Dendritic cell treated with granulocyte-macrophage colony-stimulating factor and Interleukin-4, amounts not matched to agents 40 ng/mL and 50 ng/mL, for 4 days (primary cell): ENCODE results near the gene DNHD1.
A peak's percentile ranks its signal among the peaks of the same experiment; 100 is the strongest.

ENCODE experiments used
- H3K27ac Mint-ChIP-seq: one replicate; pipeline ENCODE4 v1.8.0; 2022; ENCODE audit warnings: mild to moderate bottlenecking, mixed read lengths
- H3K27me3 Mint-ChIP-seq: one replicate; pipeline ENCODE4 v1.8.0; 2022; ENCODE audit warnings: mild to moderate bottlenecking, mixed read lengths
- H3K36me3 Mint-ChIP-seq: one replicate; pipeline ENCODE4 v1.8.0; 2022; ENCODE audit warnings: low read depth, mixed read lengths
- H3K4me1 Mint-ChIP-seq: one replicate; pipeline ENCODE4 v1.8.0; 2022; ENCODE audit warnings: low read depth, mixed read lengths
- H3K4me3 Mint-ChIP-seq: one replicate; pipeline ENCODE4 v1.8.0; 2022; ENCODE audit warnings: mild to moderate bottlenecking, moderate library complexity, mixed read lengths
- H3K9me3 Mint-ChIP-seq: one replicate; pipeline ENCODE4 v1.8.0; 2022; ENCODE audit warnings: mixed read lengths
- intact Hi-C: fragments of 100-400 bp; cut with micrococcal nuclease; formaldehyde crosslinking; loops from one replicate; pipeline ENCODE4 v1.15.0; 2022

The DNHD1 gene

DNA sequence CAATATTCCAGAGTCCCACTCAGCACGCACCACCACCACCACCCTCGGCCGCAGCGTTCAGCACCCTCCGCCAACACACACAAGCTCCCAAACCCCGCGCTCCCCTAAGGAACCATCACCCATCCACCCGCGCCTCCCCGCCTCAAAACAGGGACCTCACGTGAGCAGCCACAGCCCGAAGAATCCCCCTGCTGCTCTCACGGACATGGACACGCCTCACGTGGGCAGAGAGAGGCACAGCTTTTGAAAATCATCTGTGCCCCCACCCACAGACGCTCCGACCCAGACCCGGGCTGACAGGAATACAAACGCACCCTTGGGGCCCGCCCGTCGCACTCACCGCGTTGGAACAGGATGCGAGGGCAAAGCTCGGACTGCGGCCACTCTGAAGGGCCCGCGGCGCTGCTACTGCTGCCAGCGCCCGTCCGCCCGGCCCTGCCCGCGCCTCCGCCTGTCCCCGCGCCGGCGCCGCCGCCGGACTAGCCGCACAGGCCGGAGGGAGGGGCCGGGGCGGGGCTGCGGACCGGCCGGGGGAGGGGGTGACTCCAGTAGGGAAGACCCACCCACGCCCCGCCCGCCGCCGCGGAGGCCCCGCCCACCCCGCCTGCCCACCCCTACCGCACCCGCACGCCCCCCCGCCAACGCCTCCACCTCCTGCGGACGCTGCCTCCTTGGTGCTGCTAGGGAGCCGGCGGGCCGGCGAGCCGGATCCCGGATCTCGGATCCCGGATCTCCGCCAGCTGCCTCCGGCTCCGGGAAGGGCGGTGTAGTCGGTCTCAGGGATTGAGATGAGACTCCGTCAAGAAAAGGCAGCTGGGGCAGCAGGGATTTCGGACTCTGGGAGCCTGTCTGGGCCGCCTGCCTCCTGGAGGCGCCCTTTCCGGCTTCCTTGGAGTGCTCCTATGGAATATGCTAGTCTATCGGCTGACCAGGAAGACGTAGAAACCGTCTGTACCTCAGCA, 23.3 kb upstream of the DNHD1 start, which contains the start of gene TRIM3:
TRIM3 (minus strand) TSS at position 491 of the 962 bp plus-strand sequence. CDS start 8,246 bp downstream, outside the sequence.
- peak within 1 kb of the TSS; percentile 92 for H3K4me3 Mint-ChIP-seq
- H3K36me3 Mint-ChIP-seq = peaks cover 24% of the 10 kb centered on the region
- H3K9me3 Mint-ChIP-seq = no peaks in the 10 kb centered on the region
- peak within 1 kb of the TSS; percentile 94 for H3K27ac Mint-ChIP-seq
- intact Hi-C loops = no loop called here
- H3K4me1 Mint-ChIP-seq = peaks cover 40% of the 10 kb centered on the region
- no peaks in the 10 kb centered on the region for H3K27me3 Mint-ChIP-seq

DNA sequence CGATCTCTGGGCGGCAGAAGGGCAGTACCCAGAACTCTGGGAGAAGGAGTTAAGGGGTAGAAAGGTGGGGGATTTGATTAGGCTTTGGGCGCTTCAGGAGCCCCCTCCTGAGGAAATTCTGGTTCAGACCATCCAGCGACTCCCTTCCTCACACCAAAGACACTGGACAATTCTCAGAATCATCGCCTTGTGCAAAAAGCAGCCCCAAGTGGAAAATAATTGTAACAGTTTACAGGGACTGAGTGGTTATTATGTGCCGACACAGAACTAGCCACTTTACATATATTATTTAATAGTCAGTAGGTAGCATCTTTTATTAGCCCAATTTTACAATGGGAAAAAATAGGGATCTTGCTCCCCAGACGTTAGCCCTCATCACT, 22.7 kb upstream of the DNHD1 start:
- no peaks in the 10 kb centered on the region for H3K27me3 Mint-ChIP-seq
- H3K27ac Mint-ChIP-seq = peak overlapping the region; percentile 94
- peak overlapping the region; percentile 88 for H3K4me3 Mint-ChIP-seq
- intact Hi-C loops = no loop called here
- no peaks in the 10 kb centered on the region for H3K9me3 Mint-ChIP-seq
- H3K4me1 Mint-ChIP-seq = peaks cover 47% of the 10 kb centered on the region
- peaks cover 31% of the 10 kb centered on the region for H3K36me3 Mint-ChIP-seq

DNA sequence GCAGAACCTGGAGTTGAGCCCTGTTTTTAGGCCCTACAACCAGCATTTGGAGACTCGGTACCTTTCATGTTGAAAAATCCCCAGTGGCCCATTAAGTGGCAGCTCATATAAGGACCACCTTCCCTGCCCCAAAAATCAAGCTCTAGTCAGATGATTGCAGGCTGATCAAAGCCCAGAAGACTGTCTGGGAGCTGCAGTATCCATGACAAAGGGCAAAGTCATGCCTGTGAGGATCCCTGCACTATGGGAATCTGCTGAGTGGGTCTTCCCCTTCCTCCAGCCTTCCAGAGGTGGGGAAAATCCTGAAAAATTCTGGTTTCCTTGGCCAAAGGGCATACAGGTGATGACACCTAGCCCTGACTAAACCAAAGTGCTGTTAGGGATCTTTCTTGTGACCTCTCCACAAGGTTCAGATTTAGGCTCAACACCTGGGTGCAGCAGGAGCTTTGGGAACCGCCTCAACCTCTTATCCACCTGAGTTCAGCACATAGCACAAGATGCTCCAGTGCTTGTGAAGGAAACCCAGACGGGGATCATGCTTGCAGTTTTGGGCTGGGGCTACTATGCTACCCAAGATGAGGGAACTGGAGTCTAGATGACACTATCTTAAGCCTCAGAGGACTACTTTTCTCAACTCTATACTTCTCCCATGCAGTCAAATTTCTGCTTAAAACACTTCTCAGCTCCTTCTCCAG, 22.1 kb upstream of the DNHD1 start:
- no peak overlapping the region for H3K27ac Mint-ChIP-seq
- H3K4me1 Mint-ChIP-seq = peaks cover 52% of the 10 kb centered on the region
- no peak overlapping the region for H3K4me3 Mint-ChIP-seq
- no peaks in the 10 kb centered on the region for H3K27me3 Mint-ChIP-seq
- intact Hi-C loops = no loop called here
- H3K36me3 Mint-ChIP-seq = peaks cover 36% of the 10 kb centered on the region
- H3K9me3 Mint-ChIP-seq = no peaks in the 10 kb centered on the region

DNA sequence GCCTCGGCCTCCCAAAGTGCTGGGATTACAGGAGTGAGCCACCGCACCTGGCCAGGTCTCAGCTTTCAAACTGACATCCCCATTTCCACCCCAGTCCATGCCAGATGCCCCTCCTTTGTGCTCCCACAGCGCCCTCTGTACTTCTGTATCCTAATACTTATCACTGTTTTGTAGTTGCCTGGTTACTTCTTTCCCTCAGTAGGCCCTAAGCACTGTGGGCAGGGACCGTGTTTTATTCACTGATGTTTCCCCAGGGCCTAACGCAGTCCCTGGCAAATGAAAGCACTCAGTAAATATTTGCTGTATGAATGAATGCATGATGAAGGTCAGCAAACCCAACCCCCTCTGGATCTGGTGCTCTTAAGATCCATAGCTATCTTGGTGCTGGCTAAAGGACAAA, 21.1 kb upstream of the DNHD1 start:
- intact Hi-C loops = loop anchor here (2.0 kb wide), 1 partner anchor 37 kb away; no protein-coding TSS in a partner anchor
- Mint-ChIP-seq H3K36me3 (peaks cover 41% of the 10 kb centered on the region), H3K27me3 (no peaks in the 10 kb centered on the region), H3K4me1 (peaks cover 62% of the 10 kb centered on the region), H3K4me3 (no peak overlapping the region), H3K9me3 (no peaks in the 10 kb centered on the region), H3K27ac (no peak overlapping the region)

DNA sequence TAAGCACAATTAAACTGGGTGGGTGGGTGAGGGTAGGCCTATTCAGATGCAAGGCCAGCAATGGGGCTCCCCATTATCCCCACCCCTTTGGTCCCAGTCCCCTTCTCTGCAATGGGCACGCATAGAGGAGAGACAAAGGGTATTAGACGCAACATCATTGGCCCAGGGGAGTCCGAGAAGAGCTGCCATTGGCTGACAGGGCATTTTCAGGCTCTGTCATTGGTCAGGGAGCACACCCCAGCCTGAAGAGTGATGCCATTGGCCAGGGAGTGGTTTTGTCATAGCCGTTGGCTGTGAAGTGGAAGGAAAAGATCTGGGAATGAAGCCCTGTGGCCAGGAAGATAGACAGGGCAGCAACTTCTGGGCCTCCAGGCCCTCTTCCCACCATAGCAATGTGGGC, 20.5 kb upstream of the DNHD1 start:
- H3K27me3 Mint-ChIP-seq = no peaks in the 10 kb centered on the region
- intact Hi-C loops = loop anchor here (2.0 kb wide), 1 partner anchor 38 kb away; no protein-coding TSS in a partner anchor
- no peaks in the 10 kb centered on the region for H3K9me3 Mint-ChIP-seq
- no peak overlapping the region for H3K27ac Mint-ChIP-seq
- H3K36me3 Mint-ChIP-seq = peaks cover 47% of the 10 kb centered on the region
- H3K4me3 Mint-ChIP-seq = no peak overlapping the region
- peaks cover 62% of the 10 kb centered on the region for H3K4me1 Mint-ChIP-seq

DNA sequence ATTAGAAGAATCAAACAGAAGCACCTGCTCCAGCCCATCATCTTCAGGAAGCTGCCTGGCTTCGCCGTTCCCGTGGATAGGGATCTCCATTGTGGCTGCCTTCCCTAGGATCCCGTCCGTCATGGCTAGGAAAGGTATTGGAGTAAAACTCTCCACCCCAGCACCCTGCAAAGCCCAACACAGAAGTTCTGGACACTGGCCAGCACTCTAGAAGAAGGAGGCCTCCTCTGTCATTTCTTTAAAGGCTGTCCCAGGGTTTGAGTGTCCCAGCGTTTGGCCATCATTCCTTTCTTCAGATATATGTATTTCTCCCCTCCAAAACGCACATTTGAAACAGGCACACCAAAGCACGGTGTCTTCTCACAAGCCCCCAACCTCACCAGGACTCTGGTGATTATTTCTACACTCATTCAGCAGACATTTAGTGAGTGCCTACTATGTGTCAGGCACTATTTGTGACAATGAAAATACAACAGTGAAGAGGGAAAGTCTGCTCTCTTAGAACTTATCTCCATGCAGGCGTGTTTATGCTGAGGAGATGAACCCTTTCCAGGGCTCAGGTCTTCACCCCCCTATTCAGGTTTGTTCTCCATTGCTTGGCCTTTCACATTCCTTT, 16.7 kb upstream of the DNHD1 start:
- Mint-ChIP-seq H3K4me3 (peak overlapping the region; percentile 95), H3K4me1 (peaks cover 49% of the 10 kb centered on the region), H3K9me3 (no peaks in the 10 kb centered on the region), H3K27me3 (no peaks in the 10 kb centered on the region), H3K36me3 (peaks cover 68% of the 10 kb centered on the region), H3K27ac (peak overlapping the region; percentile 96)
- intact Hi-C loops = loop anchor here (2.0 to 5.0 kb wide), 4 partner anchors 90 to 246 kb away; partner anchors contain the start of genes FHIP1B, ILK, RRP8 and SMPD1

DNA sequence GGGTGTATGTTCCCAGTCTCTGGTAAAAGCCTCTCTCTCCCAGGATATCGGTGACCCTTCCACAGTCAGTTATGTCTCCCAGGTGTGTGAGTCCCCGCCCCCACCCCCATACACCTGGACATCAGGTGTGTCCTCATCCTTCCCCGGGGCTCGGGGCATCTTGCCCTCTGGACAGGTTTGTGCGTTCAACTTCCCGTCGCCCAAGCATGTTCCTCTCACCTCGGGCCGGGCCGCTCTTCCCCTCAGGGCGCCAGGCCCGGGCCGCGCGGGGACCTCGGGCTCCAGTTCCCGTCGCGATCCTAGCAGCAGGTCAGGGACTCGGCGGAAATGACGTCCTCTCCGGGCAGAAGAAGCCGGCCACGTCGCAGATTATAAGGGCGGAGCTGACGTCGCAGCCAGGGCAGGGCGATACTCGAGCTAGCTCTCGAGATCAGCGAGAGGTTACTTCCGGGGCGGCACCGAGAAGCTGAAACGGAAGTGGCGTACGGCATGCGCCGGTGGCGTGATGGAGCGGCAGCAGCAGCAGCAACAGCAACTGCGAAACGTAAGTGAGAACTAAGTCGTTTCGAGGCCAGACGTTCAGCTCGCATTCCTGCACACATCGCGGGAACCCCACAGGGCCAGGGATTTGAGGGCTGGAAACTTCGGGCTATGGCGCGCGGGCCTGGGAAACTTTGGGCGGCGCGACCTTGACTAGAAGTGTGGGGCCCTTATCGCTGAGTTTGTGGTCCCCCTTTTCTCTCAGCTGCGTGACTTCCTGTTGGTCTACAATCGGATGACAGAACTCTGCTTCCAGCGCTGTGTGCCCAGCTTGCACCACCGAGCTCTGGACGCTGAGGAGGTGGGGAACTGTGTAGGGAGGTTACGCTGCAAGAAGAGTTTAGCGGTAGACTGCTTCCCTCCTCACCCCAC, 15.8 kb upstream of the DNHD1 start, which contains the start of the genes ARFIP2 and TIMM10B:
ARFIP2 (minus strand) TSS at position 320 of the 912 bp plus-strand sequence. CDS start 910 bp downstream, outside the sequence.
TIMM10B (plus strand) TSS at position 490 of the 912 bp plus-strand sequence; CDS start at position 506, 16 bp downstream.
- Mint-ChIP-seq H3K36me3 (peaks cover 68% of the 10 kb centered on the region), H3K4me3 (peak within 1 kb of the TSS; percentile 95), H3K27ac (peak within 1 kb of the TSS; percentile 96), H3K9me3 (no peaks in the 10 kb centered on the region), H3K4me1 (peaks cover 42% of the 10 kb centered on the region), H3K27me3 (no peaks in the 10 kb centered on the region)
- intact Hi-C loops = loop anchor here (1.0 to 5.0 kb wide), 5 partner anchors 90 to 246 kb away; partner anchors contain the start of genes FHIP1B, ILK, MRPL17 and RRP8

DNA sequence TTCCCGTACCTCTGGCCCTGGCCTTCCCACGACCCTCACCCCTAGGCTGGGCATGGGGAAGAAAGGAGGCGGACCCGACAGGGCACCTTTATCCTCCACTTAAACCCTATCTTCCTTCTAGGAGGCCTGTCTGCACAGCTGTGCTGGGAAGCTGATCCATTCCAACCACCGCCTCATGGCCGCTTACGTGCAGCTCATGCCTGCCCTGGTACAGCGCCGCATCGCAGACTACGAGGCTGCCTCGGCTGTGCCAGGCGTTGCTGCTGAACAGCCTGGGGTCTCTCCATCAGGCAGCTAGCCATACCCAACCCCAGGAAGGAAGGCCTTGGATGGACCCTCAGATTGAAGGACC, 15.2 kb upstream of the DNHD1 start:
- Mint-ChIP-seq H3K4me1 (peaks cover 38% of the 10 kb centered on the region), H3K4me3 (peak overlapping the region; percentile 95), H3K36me3 (peaks cover 62% of the 10 kb centered on the region), H3K27me3 (no peaks in the 10 kb centered on the region), H3K27ac (peak overlapping the region; percentile 96), H3K9me3 (no peaks in the 10 kb centered on the region)
- intact Hi-C loops = loop anchor here (1.0 to 5.0 kb wide), 5 partner anchors 91 to 247 kb away; partner anchors contain the start of genes FHIP1B, ILK, MRPL17 and RRP8

DNA sequence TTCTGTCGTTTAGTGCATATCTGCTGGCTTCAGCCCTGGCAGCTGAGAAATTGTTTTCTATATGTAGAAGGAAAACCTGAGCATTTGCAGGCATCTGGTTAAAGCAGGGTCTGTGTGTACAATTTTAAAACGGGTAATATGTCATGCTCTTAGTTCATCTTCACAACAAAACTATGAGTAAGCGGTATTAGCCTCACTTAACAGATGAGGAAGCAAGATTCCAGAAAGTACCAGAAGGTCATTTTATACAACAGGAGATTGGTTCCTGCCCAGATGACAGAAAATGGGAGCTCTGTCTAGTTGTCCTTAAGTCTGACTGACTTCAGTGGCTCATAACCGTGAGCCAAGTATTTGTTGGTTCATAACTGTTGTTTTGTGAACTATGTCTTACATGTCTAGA, 14.6 kb upstream of the DNHD1 start:
- no peaks in the 10 kb centered on the region for H3K9me3 Mint-ChIP-seq
- peak overlapping the region; percentile 96 for H3K27ac Mint-ChIP-seq
- peaks cover 57% of the 10 kb centered on the region for H3K36me3 Mint-ChIP-seq
- intact Hi-C loops = loop anchor here (5.0 kb wide), 2 partner anchors 120 to 135 kb away; partner anchors contain the start of genes ILK, RRP8 and TPP1
- H3K4me3 Mint-ChIP-seq = peak overlapping the region; percentile 95
- H3K27me3 Mint-ChIP-seq = no peaks in the 10 kb centered on the region
- H3K4me1 Mint-ChIP-seq = peaks cover 38% of the 10 kb centered on the region

DNA sequence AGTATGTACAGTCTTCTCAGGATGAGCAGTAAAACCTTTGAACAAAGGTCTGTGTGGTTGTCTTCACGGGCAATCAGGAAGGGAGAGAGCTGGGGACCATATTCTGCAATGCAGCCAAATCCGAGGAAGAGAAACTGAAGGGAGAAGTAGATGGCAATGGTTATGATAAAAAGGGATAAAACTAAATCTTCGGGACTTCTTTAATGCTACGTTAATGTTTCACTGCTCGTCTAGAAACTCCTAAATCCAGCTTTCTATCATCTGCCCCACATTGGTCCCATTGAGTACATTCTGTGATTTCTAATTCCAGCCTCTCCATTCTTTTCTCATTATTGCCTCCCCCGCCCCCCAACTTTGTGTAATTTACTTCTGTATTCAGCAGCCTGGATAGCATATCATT, 14.1 kb upstream of the DNHD1 start:
- Mint-ChIP-seq H3K27me3 (no peaks in the 10 kb centered on the region), H3K36me3 (peaks cover 52% of the 10 kb centered on the region), H3K9me3 (no peaks in the 10 kb centered on the region), H3K4me3 (peak overlapping the region; percentile 50), H3K27ac (peak overlapping the region; percentile 96), H3K4me1 (peaks cover 38% of the 10 kb centered on the region)
- intact Hi-C loops = loop anchor here (5.0 kb wide), 2 partner anchors 119 to 134 kb away; partner anchors contain the start of genes ILK, RRP8 and TPP1

DNA sequence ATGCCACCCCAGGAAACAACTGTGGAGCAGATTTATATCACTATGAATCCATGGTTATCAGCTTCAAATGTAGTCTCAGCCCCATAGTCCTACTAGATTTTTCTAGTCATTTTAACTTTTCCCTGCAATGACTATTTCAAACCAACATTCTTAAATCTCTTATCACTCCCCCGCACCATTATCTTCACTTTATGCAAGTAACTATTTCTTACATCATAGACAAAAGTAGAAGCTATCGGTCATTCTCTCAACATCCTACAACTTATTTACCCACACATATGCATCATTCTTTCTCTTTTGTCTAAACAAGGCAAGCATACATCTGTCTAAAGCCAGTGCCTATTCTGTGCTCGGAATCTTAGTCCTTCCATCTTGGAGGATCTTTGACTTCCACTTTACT, 11.4 kb upstream of the DNHD1 start:
- Mint-ChIP-seq H3K27ac (no peak overlapping the region), H3K27me3 (no peaks in the 10 kb centered on the region), H3K4me1 (peaks cover 19% of the 10 kb centered on the region), H3K36me3 (peaks cover 54% of the 10 kb centered on the region), H3K4me3 (no peak overlapping the region), H3K9me3 (no peaks in the 10 kb centered on the region)
- intact Hi-C loops = no loop called here

DNA sequence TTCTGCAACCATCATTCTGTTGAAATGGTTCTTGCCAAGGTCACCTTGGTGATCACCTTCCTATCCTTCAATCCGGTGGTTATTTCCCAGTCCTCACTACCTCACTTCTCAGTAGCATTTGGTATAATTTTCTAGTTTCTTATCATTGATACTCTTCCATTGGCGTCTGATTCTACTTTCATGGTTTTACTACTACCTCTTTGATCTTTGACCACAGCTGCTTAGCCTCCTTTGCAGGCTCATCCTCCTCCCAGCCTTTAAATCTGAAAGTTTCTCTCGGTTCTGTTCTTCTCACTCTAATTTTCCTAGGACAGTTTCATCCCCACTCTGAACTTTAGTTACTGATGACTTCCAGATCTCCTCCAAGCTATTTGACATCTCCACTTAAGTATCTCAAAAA, 10.8 kb upstream of the DNHD1 start:
- H3K4me1 Mint-ChIP-seq = peaks cover 14% of the 10 kb centered on the region
- no peak overlapping the region for H3K4me3 Mint-ChIP-seq
- H3K27me3 Mint-ChIP-seq = no peaks in the 10 kb centered on the region
- intact Hi-C loops = no loop called here
- H3K27ac Mint-ChIP-seq = no peak overlapping the region
- H3K36me3 Mint-ChIP-seq = peaks cover 54% of the 10 kb centered on the region
- no peaks in the 10 kb centered on the region for H3K9me3 Mint-ChIP-seq
